K562 (cell line): ENCODE data around the gene NACC1. TPM values are rescaled to one million over a fixed set of nuclear protein-coding genes. Genes with fewer than 3 reads are reported as not detected.

Experiments used
- ATF3 ChIP-seq, 2 experiments: fragments of 450-650 bp in 1 of 2; sonication (generic) in 1 of 2; formaldehyde crosslinking in 1 of 2; IDR thresholded peaks in 1 of 2; conservative IDR thresholded peaks in 1 of 2; 2 replicates each; pipeline versions ENCODE4 v1.6.1 to v1.8.1; 2016 to 2023; ENCODE audit warnings: mild to moderate bottlenecking in 2 of 2, moderate library complexity in 2 of 2, inconsistent platforms in 1 of 2, missing genetic modification reagents in 1 of 2
- CBX2 ChIP-seq: fragments of 200-600 bp; sonication (generic); IDR thresholded peaks from one replicate; pipeline ENCODE4 v1.6.1; 2012; ENCODE audit warnings: mild to moderate bottlenecking, low read length, inconsistent platforms; ENCODE audit not compliant: insufficient read depth, poor library complexity, severe bottlenecking
- CREM ChIP-seq: IDR thresholded peaks from 2 replicates; pipeline ENCODE4 v1.6.1; 2014; ENCODE audit warnings: antibody characterized with exemption, low read depth
- CXXC5 ChIP-seq: fragments of 250-450 bp; sonication (Bioruptor Pico); IDR thresholded peaks from 2 replicates; pipeline ENCODE4 v1.8.0; 2022; ENCODE audit warnings: inconsistent platforms, mild to moderate bottlenecking, moderate library complexity
- DPF2 ChIP-seq: fragments of 450-650 bp; IDR thresholded peaks from 2 replicates; pipeline ENCODE4 v1.6.1; 2016
- EGR1 ChIP-seq: fragments of 450-650 bp; conservative IDR thresholded peaks from 2 replicates; pipeline ENCODE4 v1.6.1; 2017; ENCODE audit warnings: mild to moderate bottlenecking
- HMGXB4 ChIP-seq: sonication (generic); formaldehyde crosslinking; IDR thresholded peaks from 2 replicates; pipeline ENCODE4 v1.8.1; 2023; ENCODE audit warnings: mild to moderate bottlenecking, missing genetic modification reagents
- JUN ChIP-seq, 2 experiments: sonication (generic) in 1 of 2; formaldehyde crosslinking in 1 of 2; IDR thresholded peaks; 2 replicates each; pipeline versions ENCODE4 v1.6.1 to v1.8.0; 2012 to 2022; ENCODE audit warnings: borderline replicate concordance in 2 of 2, mild to moderate bottlenecking in 2 of 2, improper control_type of control experiment in 1 of 2, low read depth in 1 of 2, low read length in 1 of 2, missing genetic modification reagents in 1 of 2
- MTA3 ChIP-seq: fragments of 450-650 bp; formaldehyde crosslinking; IDR thresholded peaks from 2 replicates; pipeline ENCODE4 v1.6.1; 2017; ENCODE audit warnings: mild to moderate bottlenecking, borderline replicate concordance
- SREBF2 ChIP-seq: sonication (generic); formaldehyde crosslinking; IDR thresholded peaks from 2 replicates; pipeline ENCODE4 v1.4.0; 2020; ENCODE audit warnings: mild to moderate bottlenecking, missing genetic modification reagents
- THAP7 ChIP-seq: fragments of 250-450 bp; sonication (Bioruptor Pico); IDR thresholded peaks from 2 replicates; pipeline ENCODE4 v1.5.0; 2021
- VEZF1 ChIP-seq: fragments of 200-800 bp; sonication (Bioruptor generic); IDR thresholded peaks from 2 replicates; pipeline ENCODE4 v1.6.1; 2017; ENCODE audit warnings: missing genetic modification characterization, missing compliant biosample characterization
- ZEB2 ChIP-seq: fragments of 450-650 bp; IDR thresholded peaks from 2 replicates; pipeline ENCODE4 v1.6.1; 2016
- ZNF507 ChIP-seq: conservative IDR thresholded peaks from 2 replicates; pipeline ENCODE4 v1.6.1; 2017; ENCODE audit warnings: missing genetic modification characterization, missing compliant biosample characterization
- ZSCAN32 ChIP-seq: fragments of 450-650 bp; formaldehyde crosslinking; IDR thresholded peaks from 2 replicates; pipeline ENCODE4 v1.4.0; 2020; ENCODE audit warnings: mild to moderate bottlenecking, moderate library complexity
- polyA plus RNA-seq, 8 experiments: library from polyadenylated mRNA; depleted of rRNA in 4 of 8; stranded (reverse) in 5 of 8; unstranded in 3 of 8; fragments of >200 nt; fragmentation: Nextera tagmentation in 2 of 8; fragmentation: Illumina TruSeq in 1 of 8; extraction: Ambion mirVana in 2 of 8; extraction: Trizol in 1 of 8; gene quantifications; 2 replicates each; pipeline versions ENCODE4 v1.2.1 to v1.2.3, GENCODE V29; 2011 to 2014; ENCODE audit warnings: inconsistent platforms in 1 of 8, missing spikeins in 1 of 8
- total RNA-seq, 7 experiments: library from RNA; depleted of rRNA in 6 of 7; stranded (reverse); fragments of >200 nt in 6 of 7; fragmentation: Illumina TruSeq in 2 of 7; extraction: Trizol in 2 of 7; gene quantifications; 2 replicates each; pipeline versions ENCODE4 v1.2.1 to v1.2.3, GENCODE V29; 2011 to 2021; ENCODE audit warnings: low replicate concordance in 1 of 7

The NACC1 gene
- total and polyA plus RNA-seq, 9 of the 15 experiments (the other 6 are each of a cell fraction or from before 2014, with no cell fraction given): 0.04 to 96.6 (median 25.8) TPM

GRCh38 chr19:13172346-13173138, 54.5 kb downstream of the NACC1 start (continued):
- TF ChIP-seq THAP7 (CRISPR knock-in tag): no peak
- TF ChIP-seq ZEB2: peak; percentile 53; the same call in 1 of the 2 replicates
- peak; percentile 74 for TF ChIP-seq DPF2
- no peak for TF ChIP-seq CBX2
- peak; percentile 84 for TF ChIP-seq ATF3 (IDR thresholded peaks at IDR 0.05)
- TF ChIP-seq ATF3 (CRISPR knock-in tag; conservative IDR thresholded peaks at IDR 0.05): no peak
- peak; percentile 37; the same call in 1 of the 2 replicates for TF ChIP-seq VEZF1 (CRISPR knock-in tag)
- TF ChIP-seq EGR1: 0 out of 2 replicates have a peak, but pooled peaks have one; percentile 4
- TF ChIP-seq SREBF2 (CRISPR knock-in tag): no peak
- peak; percentile 58 for TF ChIP-seq CXXC5 (CRISPR knock-in tag)
- TF ChIP-seq HMGXB4 (CRISPR knock-in tag): no peak
- TF ChIP-seq CREM: 0 out of 2 replicates have a peak, but pooled peaks have one; percentile 5
- TF ChIP-seq MTA3: 0 out of 2 replicates have a peak, but pooled peaks have one; percentile 34
- no peak for TF ChIP-seq ZSCAN32 (CRISPR knock-in tag)
- peak; percentile 74; the same call in 1 of the 2 replicates for TF ChIP-seq JUN (IDR thresholded peaks at IDR 0.05; ENCODE audit: borderline replicate concordance, low read depth, low read length)
- no peak for TF ChIP-seq JUN (CRISPR knock-in tag; IDR thresholded peaks at IDR 0.05; ENCODE audit: borderline replicate concordance)
- no peak for TF ChIP-seq ZNF507 (tag)
